Measurements from ENCODE around the gene RNF157.
"Not testable (repeated sequence)": the region's sequence is repeated elsewhere in the genome, so short reads cannot be mapped to it uniquely, and the experiment has no call there.

The RNF157 gene

DNA sequence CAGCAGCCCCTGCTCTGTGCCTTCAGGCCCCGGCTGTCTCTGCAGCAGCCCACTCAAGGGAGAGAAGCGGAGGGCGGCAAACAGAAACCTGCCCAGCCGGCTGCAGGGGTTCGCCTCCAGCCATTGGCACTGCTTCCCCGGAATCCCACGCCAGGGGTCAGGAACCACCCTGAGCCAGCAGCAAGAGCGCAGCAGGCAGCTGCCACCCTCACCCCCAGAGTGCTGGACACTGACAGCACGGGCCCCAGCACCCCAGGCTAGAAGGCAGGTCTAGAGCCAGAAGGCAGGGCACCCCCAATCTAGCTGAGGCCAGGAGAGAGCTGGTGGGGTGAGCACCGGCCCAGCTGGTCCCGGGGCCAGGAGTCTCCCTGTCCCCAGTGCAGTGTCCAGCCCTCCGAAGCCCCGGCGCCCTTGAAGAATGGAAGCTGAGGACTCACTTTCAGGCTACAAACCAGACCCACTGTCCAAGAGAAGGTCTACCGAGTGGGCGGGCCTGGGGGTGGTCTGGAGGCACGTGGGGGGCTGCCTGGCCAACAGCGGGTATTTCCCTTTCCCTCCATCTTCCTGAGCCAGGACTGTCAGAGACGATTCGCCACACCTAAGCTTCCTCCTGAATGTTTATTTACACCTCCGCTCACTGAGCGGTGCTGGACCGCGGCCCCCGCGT, 33.3 kb upstream of the RNF157 start:
- Mint-ChIP-seq H3K9me3 (no peaks in the 10 kb centered on the region), H3K36me3 (peaks cover 78% of the 10 kb centered on the region), H3K27ac (peak overlapping the region; percentile 96), H3K4me3 (peak overlapping the region; percentile 88), H3K4me1 (peaks cover 69% of the 10 kb centered on the region)
- no peak for ATAC-seq
- peak in 1 of 2 donors; percentile 67 for DNase-seq (ENCODE audit: low spot score in 2 of 2)

DNA sequence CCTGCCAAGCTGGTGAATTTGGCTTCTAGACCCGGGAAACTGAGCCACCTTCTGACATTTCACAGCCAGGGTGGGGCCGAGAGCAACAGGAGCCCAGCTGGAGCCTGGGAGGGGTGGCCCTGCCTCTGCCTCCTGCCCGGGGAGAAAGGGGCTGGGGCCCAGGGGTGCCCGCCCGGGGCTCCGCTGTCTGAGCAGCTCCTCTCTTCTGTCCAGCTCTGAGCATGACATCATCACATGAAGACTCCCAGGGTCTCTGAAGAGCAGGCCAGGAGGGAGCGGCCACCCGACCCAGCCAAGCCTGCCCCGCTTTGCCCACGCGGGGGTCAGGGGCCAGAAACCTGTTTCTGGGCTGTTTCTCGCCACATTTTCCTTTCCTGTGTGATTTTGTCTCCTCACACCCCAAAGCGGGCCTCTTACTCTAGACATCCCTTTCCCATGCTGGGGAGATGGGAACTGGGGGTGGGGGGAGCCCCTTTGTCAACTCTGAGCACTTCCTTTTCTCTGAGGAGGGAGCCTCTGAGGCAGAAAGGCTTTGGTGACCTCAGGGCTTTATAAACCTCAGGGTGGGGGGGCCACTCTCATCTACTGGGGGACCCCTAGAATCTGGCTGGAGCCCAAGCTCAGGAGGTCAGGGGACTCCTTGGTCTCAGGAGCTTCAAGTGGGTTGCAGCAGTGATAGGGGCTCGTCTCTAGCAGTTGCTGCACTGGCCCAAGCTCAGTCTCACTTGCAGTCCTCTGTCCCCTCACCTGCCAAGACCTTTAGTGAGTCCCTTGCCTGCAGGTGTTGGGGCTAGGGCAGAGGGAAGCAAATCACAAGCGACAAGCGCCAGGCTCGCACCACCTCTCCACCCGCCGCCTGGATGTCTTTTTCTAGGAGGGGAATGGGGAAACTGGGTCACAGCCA, 32.5 kb upstream of the RNF157 start:
- H3K27ac Mint-ChIP-seq = peak overlapping the region; percentile 96
- H3K4me3 Mint-ChIP-seq = peak overlapping the region; percentile 88
- peaks cover 75% of the 10 kb centered on the region for H3K4me1 Mint-ChIP-seq
- no peaks in the 10 kb centered on the region for H3K9me3 Mint-ChIP-seq
- DNase-seq (ENCODE audit: low spot score in 2 of 2) (peak in 1 of 2 donors; percentile 82), ATAC-seq (peak; percentile 44)
- H3K36me3 Mint-ChIP-seq = peaks cover 86% of the 10 kb centered on the region

DNA sequence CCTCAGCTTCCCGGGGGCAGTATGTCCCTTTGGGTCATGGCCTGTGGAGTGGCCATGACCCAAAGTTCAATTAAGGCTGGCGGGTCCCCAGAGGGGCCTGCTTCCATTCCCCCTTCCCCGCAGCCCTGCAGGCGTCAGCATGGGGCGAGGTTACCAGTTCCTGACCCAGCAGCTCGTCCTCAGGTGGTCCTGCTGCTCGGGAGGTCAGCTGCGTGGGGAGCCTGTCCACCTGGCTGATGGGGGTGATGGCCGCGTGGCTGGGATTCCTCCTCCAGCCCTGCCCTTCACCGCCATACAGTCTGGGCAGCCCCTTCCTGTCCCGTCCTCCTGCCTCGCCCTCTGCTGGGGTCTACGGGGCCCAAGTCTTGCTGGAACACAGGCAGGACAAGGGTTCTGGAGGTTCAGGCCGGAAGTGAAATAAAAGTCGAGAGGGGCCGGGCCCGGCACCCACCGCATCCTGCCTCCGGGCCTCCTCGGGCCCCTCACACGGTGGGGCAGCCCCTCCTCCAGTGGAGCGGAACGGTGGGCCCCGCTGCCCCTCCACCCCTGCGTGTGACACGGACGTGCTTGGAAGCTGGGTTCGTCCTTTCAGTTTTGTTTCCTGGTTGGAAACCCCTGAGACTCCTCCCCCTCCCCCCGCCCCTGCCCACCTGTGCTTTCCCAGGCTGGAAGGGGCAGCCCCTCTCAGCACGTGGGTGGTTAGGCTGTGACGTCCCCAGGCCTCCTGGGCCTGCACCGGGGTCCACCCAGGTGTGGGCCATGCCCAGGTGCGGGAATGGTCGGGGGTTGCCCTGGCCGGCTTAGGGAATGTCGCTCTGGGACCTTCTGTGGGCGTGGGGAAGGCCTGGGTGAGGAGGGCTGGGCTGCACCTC, 31.6 kb upstream of the RNF157 start:
- H3K36me3 Mint-ChIP-seq = peaks cover 95% of the 10 kb centered on the region
- H3K27ac Mint-ChIP-seq = peak overlapping the region; percentile 96
- DNase-seq (ENCODE audit: low spot score in 2 of 2) (peak; percentile 57 to 90), ATAC-seq (peak; percentile 58)
- H3K9me3 Mint-ChIP-seq = no peaks in the 10 kb centered on the region
- peaks cover 72% of the 10 kb centered on the region for H3K4me1 Mint-ChIP-seq
- peak overlapping the region; percentile 88 for H3K4me3 Mint-ChIP-seq

DNA sequence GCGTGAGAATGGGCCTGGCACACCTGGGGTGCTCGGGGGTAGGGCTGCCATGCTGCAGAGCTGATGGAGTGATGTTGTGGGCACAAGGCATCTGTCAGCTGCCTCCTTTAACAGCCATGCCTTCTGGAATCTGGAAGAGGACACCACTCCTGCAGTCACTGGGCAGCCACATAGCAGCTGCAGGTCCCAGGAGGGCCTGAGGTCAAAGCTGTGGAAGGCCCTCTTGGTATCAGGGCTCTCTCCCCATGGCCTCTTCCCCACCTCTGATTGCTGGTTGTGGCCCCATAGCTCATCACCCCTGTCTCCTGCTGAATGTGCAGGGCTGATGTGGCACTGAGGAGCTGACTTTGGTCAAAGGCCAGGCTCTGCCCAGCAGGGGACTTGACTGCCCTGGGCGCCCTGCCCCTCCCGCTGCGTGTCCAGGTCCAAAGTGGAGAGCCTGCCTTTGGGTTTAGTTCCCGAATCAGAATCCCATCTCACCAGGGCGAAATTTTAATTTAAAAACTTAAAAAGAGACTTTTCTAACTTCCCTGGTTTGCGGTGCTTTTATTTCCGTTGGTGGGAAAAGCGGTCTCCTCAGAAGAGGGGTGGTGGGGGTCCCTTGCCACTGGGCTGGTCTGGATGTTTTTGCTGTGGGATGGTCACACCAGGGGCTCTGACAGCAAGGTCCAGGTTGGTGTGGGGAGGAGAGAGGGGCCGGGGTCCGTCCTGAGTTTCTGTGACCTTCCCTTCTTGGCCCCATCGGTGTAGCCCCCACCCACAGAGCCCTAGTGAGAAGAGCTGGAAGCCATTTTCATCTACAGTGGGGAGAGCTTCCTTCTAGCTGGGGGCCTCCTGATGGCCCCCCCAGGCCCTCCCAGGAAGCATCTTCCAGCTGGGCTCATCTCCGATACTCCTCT, 30.7 kb upstream of the RNF157 start:
- peak overlapping the region; percentile 96 for H3K27ac Mint-ChIP-seq
- ATAC-seq (no peak), DNase-seq (ENCODE audit: low spot score in 2 of 2) (peak in 1 of 2 donors; percentile 75)
- peak overlapping the region; percentile 88 for H3K4me3 Mint-ChIP-seq
- peaks cover 100% of the 10 kb centered on the region for H3K36me3 Mint-ChIP-seq
- no peaks in the 10 kb centered on the region for H3K9me3 Mint-ChIP-seq
- H3K4me1 Mint-ChIP-seq = peaks cover 63% of the 10 kb centered on the region

DNA sequence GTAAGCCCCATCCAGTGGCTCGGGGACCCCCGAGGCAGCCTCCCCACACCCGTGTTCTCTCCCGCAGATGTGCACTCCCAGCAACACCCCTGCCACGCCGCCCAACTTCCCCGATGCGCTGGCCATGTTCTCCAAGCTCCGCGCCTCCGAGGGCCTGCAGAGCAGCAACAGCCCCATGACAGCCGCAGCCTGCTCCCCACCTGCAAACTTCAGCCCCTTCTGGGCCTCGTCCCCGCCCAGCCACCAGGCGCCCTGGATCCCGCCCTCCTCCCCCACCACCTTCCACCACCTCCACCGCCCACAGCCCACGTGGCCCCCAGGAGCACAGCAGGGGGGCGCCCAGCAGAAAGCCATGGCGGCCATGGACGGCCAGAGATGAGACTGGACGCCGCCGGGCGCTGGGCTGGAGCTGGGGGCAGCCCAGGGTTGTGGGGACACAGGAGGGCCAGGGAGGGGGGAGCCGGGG, 29.9 kb upstream of the RNF157 start:
- peak overlapping the region; percentile 88 for H3K4me3 Mint-ChIP-seq
- ATAC-seq (no peak), DNase-seq (ENCODE audit: low spot score in 2 of 2) (no peak)
- no peaks in the 10 kb centered on the region for H3K9me3 Mint-ChIP-seq
- peak overlapping the region; percentile 96 for H3K27ac Mint-ChIP-seq
- H3K4me1 Mint-ChIP-seq = peaks cover 60% of the 10 kb centered on the region
- peaks cover 100% of the 10 kb centered on the region for H3K36me3 Mint-ChIP-seq

DNA sequence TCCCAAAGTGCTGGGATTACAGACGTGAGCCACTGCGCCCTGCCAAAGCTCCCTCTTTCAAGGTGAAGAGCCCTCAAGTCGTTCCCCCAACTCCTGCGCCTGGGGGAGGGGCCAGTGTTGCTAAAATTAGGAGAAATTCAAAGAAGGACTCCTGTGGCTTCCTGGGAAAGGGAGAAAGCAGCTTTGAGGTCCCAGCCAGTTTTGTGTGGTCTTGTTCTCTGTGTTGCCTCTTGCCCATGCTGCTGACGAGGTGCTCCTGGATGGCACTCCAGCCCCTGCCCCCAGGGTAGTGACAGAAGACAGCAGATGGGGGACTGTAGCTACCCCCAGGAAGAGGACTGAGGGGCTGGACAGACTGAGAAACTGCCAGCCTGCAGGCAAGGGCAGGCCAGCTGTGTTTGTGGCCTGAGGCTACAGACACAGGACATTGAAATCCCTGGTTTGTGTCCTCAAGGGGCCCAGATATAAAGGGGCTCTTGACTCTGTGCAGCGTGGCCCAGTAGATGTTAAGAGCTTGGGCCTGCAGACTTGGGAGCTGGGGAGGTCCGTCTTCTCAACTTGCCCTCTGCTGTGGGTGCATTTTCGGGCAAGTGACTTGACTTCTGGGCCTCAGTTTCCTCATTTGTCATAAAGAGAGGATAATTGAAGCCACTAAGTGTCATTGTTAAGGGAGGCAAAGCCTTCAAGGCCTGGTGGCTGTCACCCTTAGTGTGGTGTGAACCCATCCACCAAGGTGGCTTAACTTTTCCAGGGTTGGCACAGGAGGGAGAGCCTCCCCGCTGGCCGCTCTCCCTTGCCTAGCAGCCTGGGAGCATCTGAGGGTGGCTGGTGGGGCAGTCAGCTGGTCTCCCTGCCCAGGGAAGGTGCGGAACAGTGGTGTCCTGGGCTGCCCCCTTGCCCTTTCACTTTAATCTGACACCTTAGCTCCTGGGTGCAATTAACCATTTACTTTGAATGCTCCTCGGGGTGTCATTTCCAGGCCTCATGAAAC, 29.0 kb upstream of the RNF157 start:
- DNase-seq (ENCODE audit: low spot score in 2 of 2) = peak in 1 of 2 donors; percentile 69
- Mint-ChIP-seq H3K4me1 (peaks cover 59% of the 10 kb centered on the region), H3K9me3 (no peaks in the 10 kb centered on the region), H3K27ac (peak overlapping the region; percentile 96), H3K4me3 (peak overlapping the region; percentile 88), H3K36me3 (peaks cover 100% of the 10 kb centered on the region)
- no peak for ATAC-seq

DNA sequence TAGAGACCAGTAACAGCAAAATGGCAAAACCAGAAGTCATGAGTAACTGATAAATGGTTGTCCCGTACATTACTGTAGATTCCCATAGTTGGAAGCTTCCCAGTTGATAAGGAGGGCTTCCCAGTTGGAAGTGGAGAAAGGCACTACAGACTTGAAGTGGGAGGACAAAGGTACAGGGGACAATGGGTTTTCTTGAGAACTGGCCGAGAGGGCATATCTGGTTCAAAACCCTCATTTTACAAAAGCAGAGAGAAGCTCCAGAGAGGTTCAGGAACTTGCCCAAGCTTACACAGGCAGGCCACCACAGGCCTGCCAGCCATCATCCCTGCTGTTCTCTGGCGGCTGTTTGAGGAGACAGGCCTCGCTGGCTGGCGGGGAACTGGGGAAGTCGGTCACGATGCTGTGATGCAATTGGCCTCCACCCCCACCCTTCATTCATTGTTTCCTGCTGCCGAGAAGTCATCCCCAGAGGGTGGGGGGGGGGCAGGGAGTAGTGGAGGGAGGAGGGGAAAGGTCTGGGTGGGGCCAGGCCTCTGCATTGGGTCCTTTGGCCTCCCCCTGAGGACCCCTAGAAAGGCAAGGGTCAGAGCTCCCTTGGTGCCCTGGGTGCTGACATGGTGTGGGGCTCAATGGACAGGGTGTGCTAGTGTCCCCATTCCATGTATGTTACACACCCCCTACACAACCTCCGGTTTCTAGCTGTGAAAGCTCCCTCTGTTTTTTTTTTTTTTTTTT, 27.9 kb upstream of the RNF157 start:
- peaks cover 89% of the 10 kb centered on the region for H3K36me3 Mint-ChIP-seq
- peaks cover 59% of the 10 kb centered on the region for H3K4me1 Mint-ChIP-seq
- ATAC-seq (peak; percentile 11), DNase-seq (ENCODE audit: low spot score in 2 of 2) (peak in 1 of 2 donors; percentile 83)
- H3K27ac Mint-ChIP-seq = peak overlapping the region; percentile 96
- no peaks in the 10 kb centered on the region for H3K9me3 Mint-ChIP-seq
- peak overlapping the region; percentile 88 for H3K4me3 Mint-ChIP-seq

DNA sequence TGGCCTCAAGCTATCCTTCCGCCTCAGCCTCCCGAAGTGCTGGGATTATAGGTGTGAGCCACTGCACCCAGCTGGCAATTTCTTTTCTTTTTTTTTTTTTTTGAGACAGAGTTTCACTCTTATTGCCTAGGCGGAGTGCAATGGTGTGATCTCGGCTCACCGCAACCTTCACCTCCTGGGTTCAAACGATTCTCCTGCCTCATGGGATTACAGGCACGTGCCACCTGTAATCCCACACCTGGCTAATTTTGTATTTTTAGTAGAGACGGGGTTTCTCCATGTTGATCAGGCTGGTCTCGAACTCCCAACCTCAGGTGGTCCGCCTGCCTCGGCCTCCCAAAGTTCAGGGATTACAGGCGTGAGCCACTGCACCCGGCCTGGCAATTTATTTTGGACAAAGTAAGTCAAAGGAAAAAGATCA, 27.3 kb upstream of the RNF157 start:
- not testable (repeated sequence) for ATAC-seq, H3K9me3 Mint-ChIP-seq
- Mint-ChIP-seq H3K27ac (peak overlapping the region; percentile 96), H3K4me1 (peaks cover 59% of the 10 kb centered on the region), H3K36me3 (peaks cover 87% of the 10 kb centered on the region), H3K4me3 (peak overlapping the region; percentile 88)
- peak in 1 of 2 donors; percentile 58 for DNase-seq (ENCODE audit: low spot score in 2 of 2)

DNA sequence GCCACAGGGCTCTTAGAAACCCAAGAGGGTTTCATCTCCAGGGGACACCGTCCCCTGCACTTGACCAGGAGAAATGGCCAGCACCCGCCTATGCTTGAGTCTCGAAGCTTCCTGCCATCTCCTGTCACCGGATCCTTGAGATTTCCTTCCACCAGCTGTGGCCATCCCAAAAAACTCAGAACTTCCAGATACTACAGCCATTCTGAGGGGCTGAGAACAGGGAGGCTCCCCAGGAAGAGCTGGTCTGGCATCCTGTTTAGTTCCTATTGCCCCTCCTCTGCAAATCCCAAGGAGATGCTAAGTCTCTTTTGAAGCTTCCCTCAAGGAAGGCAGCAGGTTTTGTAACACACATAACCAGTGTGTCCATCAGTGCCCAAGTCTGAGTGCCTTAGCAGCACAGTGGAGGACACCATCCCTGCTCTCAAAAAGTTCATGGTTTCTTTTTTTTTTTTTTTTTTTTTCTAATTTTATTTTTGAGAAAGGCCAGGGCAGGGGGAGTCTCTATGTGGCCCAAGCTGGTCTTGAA, 26.8 kb upstream of the RNF157 start:
- peaks cover 83% of the 10 kb centered on the region for H3K36me3 Mint-ChIP-seq
- ATAC-seq = no peak

DNA sequence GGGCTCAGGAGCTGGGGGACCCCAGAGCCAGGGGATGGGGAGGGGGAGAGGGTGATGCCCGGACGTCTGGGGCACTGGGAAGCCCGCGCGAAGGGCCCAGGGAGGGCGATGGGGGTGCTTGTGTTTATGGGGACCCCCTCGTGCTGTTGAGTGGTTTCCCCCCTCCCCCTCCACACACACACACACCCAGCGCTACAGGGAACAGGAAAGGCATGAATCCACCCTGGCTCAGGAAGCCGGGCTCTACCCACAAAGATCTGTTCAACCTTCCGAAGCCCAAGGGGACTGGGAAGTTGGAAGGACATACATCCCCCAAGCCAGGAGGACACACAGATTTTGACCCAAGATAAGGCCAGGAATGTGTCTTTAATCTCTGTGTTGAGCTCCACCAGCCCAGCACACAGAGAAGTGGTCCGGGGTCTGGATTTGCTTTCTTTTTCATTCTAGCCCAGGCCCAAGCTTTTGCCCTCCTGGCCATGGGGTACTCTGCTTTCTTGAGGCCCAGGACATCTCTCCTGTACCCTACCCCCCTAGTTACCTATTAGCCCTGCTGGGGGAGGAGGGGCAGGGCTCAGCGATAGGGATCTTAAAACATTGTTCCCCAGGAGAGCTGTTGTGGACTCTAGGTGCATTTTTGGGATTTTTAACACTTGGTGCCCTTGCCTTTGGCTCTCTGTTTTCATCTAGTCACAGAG, 26.1 kb upstream of the RNF157 start:
- ATAC-seq (no peak), DNase-seq (ENCODE audit: low spot score in 2 of 2) (peak in 1 of 2 donors; percentile 73)
- H3K4me1 Mint-ChIP-seq = peaks cover 63% of the 10 kb centered on the region
- H3K9me3 Mint-ChIP-seq = no peaks in the 10 kb centered on the region
- H3K36me3 Mint-ChIP-seq = peaks cover 75% of the 10 kb centered on the region
- H3K4me3 Mint-ChIP-seq = peak overlapping the region; percentile 88
- H3K27ac Mint-ChIP-seq = peak overlapping the region; percentile 96

More for the DNA sequence above, 26.8 kb upstream of the RNF157 start:
- Mint-ChIP-seq H3K9me3 (no peaks in the 10 kb centered on the region), H3K4me1 (peaks cover 59% of the 10 kb centered on the region), H3K4me3 (peak overlapping the region; percentile 88), H3K27ac (peak overlapping the region; percentile 96)
- DNase-seq (ENCODE audit: low spot score in 2 of 2) = peak in 1 of 2 donors; percentile 60

DNA sequence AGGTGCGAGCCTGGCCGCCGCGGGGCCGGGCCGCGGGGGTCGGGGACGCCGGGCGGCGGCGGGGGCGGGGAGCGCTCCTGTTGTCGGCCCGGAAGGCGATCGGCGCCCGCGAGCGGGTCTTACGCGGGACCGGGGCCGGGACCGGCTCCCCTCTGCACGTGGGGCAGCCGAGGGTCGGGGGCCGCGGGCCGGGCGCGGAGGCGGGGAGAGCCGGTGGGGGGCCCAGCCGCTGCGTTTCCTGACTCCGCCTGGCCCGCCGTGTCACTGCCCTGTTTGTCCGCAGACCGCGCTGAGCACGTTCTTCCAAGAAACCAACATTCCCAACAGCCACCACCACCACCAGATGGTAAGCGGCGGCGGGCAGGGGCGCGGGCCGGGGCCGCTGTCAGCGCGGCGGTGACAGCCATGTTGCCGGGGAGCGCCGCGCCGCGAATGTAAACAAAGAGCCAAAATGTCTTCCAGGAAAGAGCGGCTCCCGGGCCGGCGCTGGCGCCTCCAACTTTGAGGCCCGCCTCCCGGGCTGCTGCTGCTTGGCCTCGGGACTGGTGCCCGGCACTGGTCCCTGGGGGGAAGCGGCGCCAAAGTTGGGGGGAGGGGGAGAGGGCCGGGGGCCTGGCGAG, 25.4 kb upstream of the RNF157 start:
- DNase-seq (ENCODE audit: low spot score in 2 of 2) = peak in 1 of 2 donors; percentile 80
- Mint-ChIP-seq H3K4me3 (peak overlapping the region; percentile 88), H3K4me1 (peaks cover 57% of the 10 kb centered on the region), H3K36me3 (peaks cover 69% of the 10 kb centered on the region), H3K27ac (peak overlapping the region; percentile 96), H3K9me3 (no peaks in the 10 kb centered on the region)
- no peak for ATAC-seq
